ENCODE data around the gene RAB3A. TPM values are rescaled to one million over a fixed set of nuclear protein-coding genes. Genes with fewer than 3 reads are reported as not detected.

Gene RAB3A
- total RNA-seq, 1 experiment from 2014 or later: 6.7 TPM

- H3K36me3 ChIP-seq (ENCODE audit: low read depth, low read length): 0 out of 2 replicates have a peak, but pooled peaks cover 7% of the 10 kb centered on the region
- H3K4me2 ChIP-seq (ENCODE audit: low read length): no peak overlapping the region
- TF ChIP-seq EZH2 (IDR thresholded peaks at IDR 0.05; ENCODE audit: low read length, unreplicated experiment) (no peak), CTCF (conservative IDR thresholded peaks at IDR 0.05; ENCODE audit: low read depth, low read length) (no peak), EZH2phosphoT487 (IDR thresholded peaks at IDR 0.05; ENCODE audit: borderline replicate concordance, low read length) (no peak)
- H3K27me3 ChIP-seq (ENCODE audit: low read length): no peaks in the 10 kb centered on the region
- DNase-seq: no peak
- no peaks in the 10 kb centered on the region for H3K9me3 ChIP-seq (ENCODE audit: low read length)
- peaks cover 30% of the 10 kb centered on the region for H3K79me2 ChIP-seq (ENCODE audit: low read length)
- no peaks in the 10 kb centered on the region for H3K9me2 ChIP-seq (replicated peaks; ENCODE audit: low read length)
- no peak overlapping the region for H2AFZ ChIP-seq (ENCODE audit: low read length)
- peaks cover 15% of the 10 kb centered on the region; the same call in 1 of the 2 replicates for H3K4me1 ChIP-seq (ENCODE audit: insufficient read depth, low read length)
- ChIA-PET POLR2A (ENCODE audit: unreplicated experiment) (no interaction called here), CTCF (no interaction called here)
- no peak overlapping the region for H3K9ac ChIP-seq (ENCODE audit: low read length)
- H3K4me3 ChIP-seq (ENCODE audit: low read length): no peak overlapping the region
- H3K27ac ChIP-seq (ENCODE audit: low read length): no peak overlapping the region
- H3F3A ChIP-seq (ENCODE audit: low read length, unreplicated experiment): no peaks in the 10 kb centered on the region
- ATAC-seq: no peak
- BruUV-seq (replicated peaks): no TSS peak
- intact Hi-C loops (cut with micrococcal nuclease): no loop called here
- H4K20me1 ChIP-seq (ENCODE audit: low read length): no peaks in the 10 kb centered on the region; the same call in 1 of the 2 replicates
These were observed 46.3 kb downstream of the RAB3A start for GRCh38 chr19:18157465-18158063.

GRCh38 chr19:18156841-18157464 lies 46.9 kb downstream of the RAB3A start:
- H3K4me3 ChIP-seq (ENCODE audit: low read length): no peak overlapping the region
- intact Hi-C loops (cut with micrococcal nuclease): no loop called here
- no TSS peak for BruUV-seq (replicated peaks)

More at GRCh38 chr19:18156841-18157464, 46.9 kb downstream of the RAB3A start:
- Histone ChIP-seq H3K79me2 (ENCODE audit: low read length) (peaks cover 30% of the 10 kb centered on the region), H3K36me3 (ENCODE audit: low read depth, low read length) (0 out of 2 replicates have a peak, but pooled peaks cover 5% of the 10 kb centered on the region), H3K27ac (ENCODE audit: low read length) (no peak overlapping the region), H3K9me2 (replicated peaks; ENCODE audit: low read length) (no peaks in the 10 kb centered on the region), H3K9ac (ENCODE audit: low read length) (no peak overlapping the region), H3F3A (ENCODE audit: low read length, unreplicated experiment) (no peaks in the 10 kb centered on the region), H3K4me2 (ENCODE audit: low read length) (no peak overlapping the region), H4K20me1 (ENCODE audit: low read length) (no peaks in the 10 kb centered on the region; the same call in 1 of the 2 replicates), H3K4me1 (ENCODE audit: insufficient read depth, low read length) (peaks cover 15% of the 10 kb centered on the region), H3K9me3 (ENCODE audit: low read length) (no peaks in the 10 kb centered on the region), H2AFZ (ENCODE audit: low read length) (no peak overlapping the region), H3K27me3 (ENCODE audit: low read length) (no peaks in the 10 kb centered on the region)
- no peak for TF ChIP-seq CTCF (conservative IDR thresholded peaks at IDR 0.05; ENCODE audit: low read depth, low read length)
- TF ChIP-seq EZH2phosphoT487 (IDR thresholded peaks at IDR 0.05; ENCODE audit: borderline replicate concordance, low read length): no peak
- no peak for TF ChIP-seq EZH2 (IDR thresholded peaks at IDR 0.05; ENCODE audit: low read length, unreplicated experiment)
- peak; percentile 40 for DNase-seq
- no peak for ATAC-seq
- CTCF ChIA-PET: no interaction called here
- POLR2A ChIA-PET (ENCODE audit: unreplicated experiment): no interaction called here
